Tibial nerve (tissue), 4 donors: Measurements from ENCODE around the gene HEMK1. TPM values are rescaled to one million over a fixed set of nuclear protein-coding genes. Genes with fewer than 3 reads are reported as not detected.

Experiments
- DNase-seq, 2 donors: peaks; one replicate each; pipeline ENCODE4 v3.0.0-alpha.2; 2019; ENCODE audit warnings: low spot score in 2 of 2
- H3K27ac ChIP-seq, 4 donors: fragments of 200-600 bp; sonication (generic) in 3 of 4; one replicate each; pipeline ENCODE4 v1.5.1; 2017 to 2019; ENCODE audit warnings: mild to moderate bottlenecking in 1 of 4
- H3K27me3 ChIP-seq, 2 donors: fragments of 200-600 bp; sonication (generic) in 1 of 2; one replicate each; pipeline versions ENCODE4 v1.5.1 to v1.6.0; 2017 to 2019
- H3K36me3 ChIP-seq, 3 donors: fragments of 200-600 bp; sonication (generic); one replicate each; pipeline ENCODE4 v1.5.1; 2018 to 2019
- H3K4me1 ChIP-seq, 4 donors: fragments of 200-600 bp; sonication (generic) in 3 of 4; one replicate each; pipeline ENCODE4 v1.5.1; 2017 to 2019
- H3K4me3 ChIP-seq, 4 donors: fragments of 200-600 bp; sonication (generic) in 3 of 4; one replicate each; pipeline ENCODE4 v1.5.1; 2017 to 2019; ENCODE audit warnings: mild to moderate bottlenecking in 1 of 4, moderate library complexity in 1 of 4
- H3K9me3 ChIP-seq, 4 donors: fragments of 200-600 bp; sonication (generic) in 3 of 4; one replicate each; pipeline ENCODE4 v1.5.1; 2017 to 2019
- EP300 ChIP-seq, 2 donors: sonication (generic); formaldehyde crosslinking; IDR thresholded peaks; one replicate each; pipeline ENCODE4 v1.6.1; 2017; ENCODE audit warnings: antibody characterized with exemption in 2 of 2, mild to moderate bottlenecking in 1 of 2
- POLR2A ChIP-seq, 2 donors: fragments of 450-650 bp; IDR thresholded peaks; one replicate each; pipeline ENCODE4 v1.6.1; 2017; ENCODE audit warnings: antibody characterized with exemption in 2 of 2, mild to moderate bottlenecking in 2 of 2, moderate library complexity in 2 of 2
- WGBS, 2 donors: methylation state at CpG; one replicate each; pipeline ENCODE4 v1.1.5; 2018; 5-methylcytosine and 5-hydroxymethylcytosine counted together
- total RNA-seq, 4 donors: library from RNA; depleted of rRNA; stranded (reverse); fragments of >200 nt; gene quantifications; one replicate each; pipeline ENCODE4 v1.1.0, GENCODE V29; 2016
- TF ChIP-seq, protein P1 (sequence below), 5 experiments: fragments of 200-600 bp in 3 of 5; fragments of 450-650 bp in 2 of 5; sonication (generic) in 3 of 5; IDR thresholded peaks; one replicate each; pipeline ENCODE4 v1.5.1; 2016 to 2019; ENCODE audit warnings: antibody characterized with exemption in 5 of 5, mild to moderate bottlenecking in 3 of 5, moderate library complexity in 2 of 5

Gene HEMK1
- total RNA-seq, 4 donors from 2014 or later: 6.9 to 10.2 (median 8.8) TPM

DNA sequence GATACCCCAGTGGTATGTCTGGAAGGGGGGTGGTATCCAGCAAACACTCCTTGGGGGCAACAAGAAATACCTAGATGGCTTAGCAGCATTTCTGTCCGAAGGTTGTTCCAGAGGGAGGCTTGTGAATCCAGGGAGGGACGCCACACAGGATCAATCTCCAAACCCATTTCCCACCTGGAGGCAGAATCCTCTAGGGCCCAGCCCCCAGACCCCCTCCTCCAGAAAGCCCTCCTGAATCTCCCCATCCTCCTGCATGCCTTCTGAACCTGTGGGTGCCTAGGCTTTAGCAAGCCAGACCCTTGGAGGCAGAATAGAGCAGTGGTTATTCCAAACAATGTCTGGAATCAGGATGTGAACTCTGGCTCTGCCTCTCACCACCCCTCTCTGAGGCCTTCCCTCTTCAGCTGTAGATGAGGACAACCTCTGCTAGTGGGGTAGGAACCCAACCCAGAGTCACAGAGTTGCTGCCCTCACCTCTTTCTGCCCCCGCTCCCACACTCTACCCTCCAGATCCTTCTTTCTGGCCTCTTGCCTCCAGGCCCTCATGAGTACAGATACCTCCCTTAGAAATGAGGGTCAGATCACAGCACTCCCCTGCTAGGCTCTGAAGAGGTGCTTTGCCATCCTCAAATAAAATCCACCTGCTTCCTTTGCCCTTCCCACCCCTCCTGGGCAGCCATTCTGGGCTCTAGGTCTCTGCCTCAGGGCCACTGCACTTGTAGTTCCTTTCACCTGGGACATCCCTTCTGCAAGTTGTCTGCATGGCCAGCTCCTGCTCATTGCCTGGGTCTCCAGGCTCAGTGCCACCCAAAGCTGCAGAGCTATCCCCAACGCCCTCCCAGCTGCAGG lies 34.2 kb downstream of the HEMK1 start:
- H3K27me3 ChIP-seq: no peaks in the 10 kb centered on the region
- peaks cover 0 to 40% (median 0%) of the 10 kb centered on the region in 3 donors for H3K36me3 ChIP-seq
- no peaks in the 10 kb centered on the region for H3K9me3 ChIP-seq
- TF ChIP-seq EP300 (IDR thresholded peaks at IDR 0.05) (no peak), POLR2A (IDR thresholded peaks at IDR 0.05) (no peak)
- TF ChIP-seq, protein P1, sequence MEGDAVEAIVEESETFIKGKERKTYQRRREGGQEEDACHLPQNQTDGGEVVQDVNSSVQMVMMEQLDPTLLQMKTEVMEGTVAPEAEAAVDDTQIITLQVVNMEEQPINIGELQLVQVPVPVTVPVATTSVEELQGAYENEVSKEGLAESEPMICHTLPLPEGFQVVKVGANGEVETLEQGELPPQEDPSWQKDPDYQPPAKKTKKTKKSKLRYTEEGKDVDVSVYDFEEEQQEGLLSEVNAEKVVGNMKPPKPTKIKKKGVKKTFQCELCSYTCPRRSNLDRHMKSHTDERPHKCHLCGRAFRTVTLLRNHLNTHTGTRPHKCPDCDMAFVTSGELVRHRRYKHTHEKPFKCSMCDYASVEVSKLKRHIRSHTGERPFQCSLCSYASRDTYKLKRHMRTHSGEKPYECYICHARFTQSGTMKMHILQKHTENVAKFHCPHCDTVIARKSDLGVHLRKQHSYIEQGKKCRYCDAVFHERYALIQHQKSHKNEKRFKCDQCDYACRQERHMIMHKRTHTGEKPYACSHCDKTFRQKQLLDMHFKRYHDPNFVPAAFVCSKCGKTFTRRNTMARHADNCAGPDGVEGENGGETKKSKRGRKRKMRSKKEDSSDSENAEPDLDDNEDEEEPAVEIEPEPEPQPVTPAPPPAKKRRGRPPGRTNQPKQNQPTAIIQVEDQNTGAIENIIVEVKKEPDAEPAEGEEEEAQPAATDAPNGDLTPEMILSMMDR (IDR thresholded peaks at IDR 0.05): no peak
- peak overlapping the region; percentile 86 to 96 (median 92) for H3K27ac ChIP-seq
- H3K4me1 ChIP-seq: peaks cover 0 to 87% (median 32%) of the 10 kb centered on the region in 4 donors
- no peak for DNase-seq
- H3K4me3 ChIP-seq: no peak overlapping the region
- 70 to 82% methylated on average over 4 of the region's 4 CpGs for WGBS, 2 donors

DNA sequence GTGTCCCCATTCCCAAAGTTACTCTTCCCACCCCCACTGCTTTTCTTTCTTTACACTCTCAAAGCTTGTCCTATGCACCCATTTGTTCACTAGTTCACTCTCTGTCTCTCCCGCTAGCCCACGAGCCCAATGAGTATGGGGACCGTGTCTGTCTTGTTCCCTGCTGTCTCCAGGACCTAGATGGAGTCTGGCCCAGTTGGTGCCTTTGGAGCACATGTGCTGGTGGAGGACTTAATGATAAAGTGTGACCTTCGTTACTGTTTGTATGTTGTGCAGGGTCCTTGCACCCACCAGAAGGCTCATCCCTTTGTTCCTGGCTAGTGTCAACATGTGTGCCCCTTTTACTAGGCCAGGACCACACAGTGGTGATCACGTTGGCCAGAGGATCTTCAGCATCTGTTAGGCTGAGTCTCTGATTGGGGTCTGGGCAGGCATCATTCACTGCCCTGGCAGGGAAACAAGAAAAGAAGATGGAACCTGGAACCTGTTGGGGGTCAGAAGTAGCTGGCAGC lies 34.8 kb downstream of the HEMK1 start:
- peaks cover 0 to 40% (median 0%) of the 10 kb centered on the region in 3 donors for H3K36me3 ChIP-seq
- H3K27ac ChIP-seq: peak overlapping the region in 2 of 4 donors; percentile 17 to 96
- no peaks in the 10 kb centered on the region for H3K27me3 ChIP-seq
- H3K4me3 ChIP-seq: no peak overlapping the region
- H3K9me3 ChIP-seq: no peaks in the 10 kb centered on the region
- no peak for DNase-seq
- WGBS, 2 donors: 77 to 79% methylated on average over 5 of the region's 5 CpGs
- TF ChIP-seq, protein P1 (IDR thresholded peaks at IDR 0.05): no peak
- TF ChIP-seq EP300 (IDR thresholded peaks at IDR 0.05) (no peak), POLR2A (IDR thresholded peaks at IDR 0.05) (no peak)
- H3K4me1 ChIP-seq: peaks cover 0 to 94% (median 33%) of the 10 kb centered on the region in 4 donors

DNA sequence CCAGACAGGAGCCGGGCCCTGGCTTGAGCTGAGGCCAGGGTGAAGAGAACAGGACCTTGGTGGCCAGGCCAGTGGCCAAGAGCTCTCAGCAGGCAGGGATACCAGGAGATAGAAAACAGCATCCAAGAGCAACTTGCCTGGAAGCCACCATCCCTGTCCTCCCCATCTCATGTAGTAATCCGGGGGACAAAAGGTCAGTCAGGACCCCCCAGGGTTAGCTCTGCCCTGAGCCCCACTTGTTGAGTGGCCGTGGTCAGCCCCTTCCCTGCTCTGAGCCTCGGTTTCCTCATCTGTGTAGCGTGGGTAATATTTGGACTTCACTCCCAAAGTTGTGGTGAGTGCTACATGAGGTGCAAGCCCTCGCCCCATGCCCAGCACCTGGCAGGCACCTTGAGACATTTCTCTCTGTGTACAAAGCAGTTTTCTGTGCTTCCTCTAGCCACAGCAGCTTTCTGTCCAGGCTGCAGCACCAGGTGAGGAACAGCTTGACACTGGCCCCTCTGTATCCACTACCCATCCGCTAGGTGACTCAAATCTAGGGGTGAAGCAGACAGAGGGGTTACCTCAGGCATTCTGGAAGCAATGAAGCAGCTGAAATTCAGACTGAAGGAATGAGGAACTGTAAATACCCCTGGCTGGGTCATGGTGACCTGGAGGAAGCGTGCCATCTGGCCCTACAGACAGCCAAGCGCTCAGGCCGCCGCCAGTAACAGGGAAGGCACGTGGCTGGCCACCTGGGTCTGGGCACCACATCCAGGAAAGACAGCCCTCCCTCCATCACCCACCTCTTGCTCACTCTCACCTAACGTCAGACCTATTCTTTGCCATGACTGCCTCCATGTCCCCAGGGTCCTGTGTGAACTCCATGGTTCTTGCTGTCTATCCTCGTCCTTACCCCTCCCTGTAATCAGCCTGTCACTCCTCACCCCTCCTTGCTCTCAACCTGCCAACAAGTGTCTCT lies 35.6 kb downstream of the HEMK1 start:
- no peaks in the 10 kb centered on the region for H3K9me3 ChIP-seq
- no peaks in the 10 kb centered on the region for H3K27me3 ChIP-seq
- H3K36me3 ChIP-seq: peaks cover 0 to 40% (median 0%) of the 10 kb centered on the region in 3 donors
- no peak for TF ChIP-seq POLR2A (IDR thresholded peaks at IDR 0.05)
- peak in 1 of 2 donors; percentile 74 for TF ChIP-seq EP300 (IDR thresholded peaks at IDR 0.05)
- H3K27ac ChIP-seq: peak overlapping the region in 3 of 4 donors; percentile 17 to 96 (median 17)
- peaks cover 0 to 97% (median 37%) of the 10 kb centered on the region in 4 donors for H3K4me1 ChIP-seq
- no peak overlapping the region for H3K4me3 ChIP-seq
- WGBS, 2 donors: 65 to 73% methylated on average over 14 of the region's 14 CpGs
- DNase-seq: peak in 1 of 2 donors; percentile 55

DNA sequence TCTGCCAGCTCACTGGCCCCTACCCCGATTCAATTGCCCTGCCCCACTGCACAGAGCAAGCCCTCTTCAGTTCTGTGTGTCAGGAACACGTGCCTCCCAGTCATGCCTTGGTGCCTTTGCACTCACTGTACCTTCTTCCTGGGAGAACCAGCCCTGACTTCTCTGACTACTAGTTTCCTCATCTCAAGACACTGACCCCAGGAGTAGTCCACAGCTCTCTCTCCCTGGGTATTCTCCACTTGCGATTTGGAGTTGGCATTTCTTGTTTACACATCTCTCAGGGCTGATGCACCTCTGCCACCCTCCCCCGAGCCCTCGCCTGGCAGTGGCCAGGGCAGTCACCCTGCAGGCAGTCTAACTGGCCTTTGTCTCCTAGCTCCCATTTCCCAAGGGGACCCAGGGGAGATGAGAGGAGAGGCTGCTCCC lies 36.6 kb downstream of the HEMK1 start:
- H3K36me3 ChIP-seq: peaks cover 0 to 40% (median 0%) of the 10 kb centered on the region in 3 donors
- TF ChIP-seq, protein P1 (IDR thresholded peaks at IDR 0.05): no peak
- TF ChIP-seq POLR2A (IDR thresholded peaks at IDR 0.05) (no peak), EP300 (IDR thresholded peaks at IDR 0.05) (no peak)
- H3K27me3 ChIP-seq: no peaks in the 10 kb centered on the region
- no peak overlapping the region for H3K4me3 ChIP-seq
- peaks cover 0 to 97% (median 37%) of the 10 kb centered on the region in 4 donors for H3K4me1 ChIP-seq
- no peak for DNase-seq
- no peaks in the 10 kb centered on the region for H3K9me3 ChIP-seq
- WGBS, 2 donors: 74% methylated on average over 5 of the region's 5 CpGs
- H3K27ac ChIP-seq: peak overlapping the region in 2 of 4 donors; percentile 17 to 96

DNA sequence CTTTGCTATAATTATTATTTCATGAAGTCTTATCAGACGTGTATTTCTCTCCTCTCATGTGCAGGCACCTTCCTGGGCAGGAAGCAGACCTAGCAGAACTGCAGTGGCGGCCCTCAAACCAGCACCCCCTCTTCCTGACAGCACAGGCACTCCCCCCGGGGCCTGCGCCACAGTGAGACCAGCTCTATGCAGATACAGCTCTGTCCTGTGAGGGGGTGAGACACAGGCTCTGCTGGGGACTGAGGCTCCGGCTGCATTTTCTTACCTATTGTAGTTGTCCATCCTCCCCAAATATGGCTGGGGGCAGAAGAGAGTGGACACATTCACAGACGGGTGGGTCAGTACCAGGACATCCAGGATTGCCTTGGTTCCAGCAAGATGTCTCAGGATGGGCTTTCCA lies 37.3 kb downstream of the HEMK1 start:
- Histone ChIP-seq H3K4me3 (no peak overlapping the region), H3K9me3 (no peaks in the 10 kb centered on the region), H3K27me3 (no peaks in the 10 kb centered on the region), H3K4me1 (peaks cover 0 to 96% (median 33%) of the 10 kb centered on the region in 4 donors), H3K36me3 (peaks cover 0 to 40% (median 0%) of the 10 kb centered on the region in 3 donors), H3K27ac (peak overlapping the region in 2 of 4 donors; percentile 23 to 96)
- TF ChIP-seq EP300 (IDR thresholded peaks at IDR 0.05) (no peak), POLR2A (IDR thresholded peaks at IDR 0.05) (no peak)
- TF ChIP-seq, protein P1 (IDR thresholded peaks at IDR 0.05): no peak
- DNase-seq: no peak
- WGBS, 2 donors: 63 to 67% methylated on average over 6 of the region's 6 CpGs
